NK-92 (cell line): Measurements from ENCODE around the gene RBMS3.

ENCODE experiments used
- DNase-seq: peaks from one replicate; lab custom pipeline; 2025; ENCODE audit not compliant: unreplicated experiment; lab: John Stamatoyannopoulos, UW

RBMS3 gene

GRCh38 chr3:29919571-29919970 lies 638.7 kb downstream of the RBMS3 start:
- no peak for DNase-seq

- DNase-seq = no peak
These were observed 642.3 kb downstream of the RBMS3 start for GRCh38 chr3:29922992-29923746.

GRCh38 chr3:29924783-29925561 lies 644.1 kb downstream of the RBMS3 start:
- DNase-seq = no peak

GRCh38 chr3:29926378-29926777 lies 645.5 kb downstream of the RBMS3 start:
- no peak for DNase-seq

- no peak for DNase-seq
These were observed 651.9 kb downstream of the RBMS3 start for GRCh38 chr3:29932696-29933325.

- no peak for DNase-seq
These were observed 653.1 kb downstream of the RBMS3 start for GRCh38 chr3:29933802-29934490.

- no peak for DNase-seq
These were observed 653.9 kb downstream of the RBMS3 start for GRCh38 chr3:29934751-29935150.

- no peak for DNase-seq
These were observed 655.2 kb downstream of the RBMS3 start for GRCh38 chr3:29936054-29936453.

GRCh38 chr3:29936766-29937165 lies 655.9 kb downstream of the RBMS3 start:
- DNase-seq = no peak

GRCh38 chr3:29937185-29937584 lies 656.3 kb downstream of the RBMS3 start:
- DNase-seq = no peak

- no peak for DNase-seq
These were observed 660.0 kb downstream of the RBMS3 start for GRCh38 chr3:29940759-29941323.

GRCh38 chr3:29942297-29942696 lies 661.4 kb downstream of the RBMS3 start:
- DNase-seq = no peak

- DNase-seq = no peak
These were observed 668.3 kb downstream of the RBMS3 start for GRCh38 chr3:29949131-29949530.

GRCh38 chr3:29949940-29950616 lies 669.2 kb downstream of the RBMS3 start:
- DNase-seq = no peak

GRCh38 chr3:29952431-29952830 lies 671.6 kb downstream of the RBMS3 start:
- DNase-seq = no peak

GRCh38 chr3:29955413-29955812 lies 674.5 kb downstream of the RBMS3 start:
- no peak for DNase-seq

- no peak for DNase-seq
These were observed 677.9 kb downstream of the RBMS3 start for GRCh38 chr3:29958816-29959215.

- DNase-seq = no peak
These were observed 691.0 kb downstream of the RBMS3 start for GRCh38 chr3:29971895-29972294.

- no peak for DNase-seq
These were observed 691.6 kb downstream of the RBMS3 start for GRCh38 chr3:29972320-29972993.

- no peak for DNase-seq
These were observed 692.9 kb downstream of the RBMS3 start for GRCh38 chr3:29973763-29974162.
